ENCODE measurements around the gene FAM240A.
"Not testable (repeated sequence)": the region's sequence is repeated elsewhere in the genome, so short reads cannot be mapped to it uniquely, and the experiment has no call there.

The FAM240A gene

GRCh38 chr3:46587268-46587667, 25.1 kb upstream of the FAM240A start:
- DNase-seq: not testable (repeated sequence)

GRCh38 chr3:46593274-46593862, 19.0 kb upstream of the FAM240A start:
- DNase-seq: no peak

DNA sequence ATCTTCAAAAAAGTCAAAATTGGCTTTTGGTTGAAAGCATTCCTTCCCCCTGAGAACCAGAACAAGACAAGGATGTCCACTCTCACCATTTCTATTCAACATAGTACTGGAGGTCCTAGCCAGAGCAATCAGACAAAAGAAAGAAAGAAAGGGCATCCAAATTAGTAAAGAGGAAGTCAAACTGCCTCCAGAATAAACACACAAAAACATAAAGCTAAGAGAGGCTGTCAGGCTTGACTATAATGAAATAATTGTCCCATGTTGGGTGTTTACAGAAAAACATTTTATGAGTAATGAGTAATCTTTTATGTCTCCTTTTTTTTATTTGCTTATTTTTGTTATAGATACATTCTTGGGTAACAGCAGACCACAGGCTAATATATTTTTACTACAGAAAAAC, 18.3 kb upstream of the FAM240A start:
- DNase-seq: no peak

GRCh38 chr3:46594723-46595122, 17.6 kb upstream of the FAM240A start:
- DNase-seq: no peak

DNA sequence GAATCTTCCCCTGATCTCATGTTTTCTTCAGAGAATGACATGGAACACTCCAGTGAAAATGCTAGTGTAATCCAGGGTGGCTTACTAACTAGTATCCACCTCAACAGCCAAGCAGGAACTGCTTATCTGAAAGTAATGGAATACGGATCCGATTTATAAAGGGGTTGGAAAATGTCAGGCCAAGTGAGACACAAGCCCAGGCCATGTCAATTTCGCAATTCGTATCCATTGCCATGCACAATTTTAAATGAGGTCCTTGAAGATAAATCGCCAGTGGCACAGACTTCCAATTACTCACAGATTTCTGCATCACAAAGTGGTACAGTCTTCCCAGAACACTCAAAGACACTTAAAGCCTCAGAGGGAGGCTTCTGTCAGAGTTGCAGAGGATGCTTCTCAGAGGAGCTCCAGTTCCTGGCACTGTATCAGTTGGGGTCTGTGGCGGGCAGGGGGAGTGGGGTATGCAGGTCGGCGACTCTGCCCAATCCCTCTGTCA, 16.5 kb upstream of the FAM240A start:
- DNase-seq: no peak

GRCh38 chr3:46599590-46599989, 12.7 kb upstream of the FAM240A start:
- no peak for DNase-seq

DNA sequence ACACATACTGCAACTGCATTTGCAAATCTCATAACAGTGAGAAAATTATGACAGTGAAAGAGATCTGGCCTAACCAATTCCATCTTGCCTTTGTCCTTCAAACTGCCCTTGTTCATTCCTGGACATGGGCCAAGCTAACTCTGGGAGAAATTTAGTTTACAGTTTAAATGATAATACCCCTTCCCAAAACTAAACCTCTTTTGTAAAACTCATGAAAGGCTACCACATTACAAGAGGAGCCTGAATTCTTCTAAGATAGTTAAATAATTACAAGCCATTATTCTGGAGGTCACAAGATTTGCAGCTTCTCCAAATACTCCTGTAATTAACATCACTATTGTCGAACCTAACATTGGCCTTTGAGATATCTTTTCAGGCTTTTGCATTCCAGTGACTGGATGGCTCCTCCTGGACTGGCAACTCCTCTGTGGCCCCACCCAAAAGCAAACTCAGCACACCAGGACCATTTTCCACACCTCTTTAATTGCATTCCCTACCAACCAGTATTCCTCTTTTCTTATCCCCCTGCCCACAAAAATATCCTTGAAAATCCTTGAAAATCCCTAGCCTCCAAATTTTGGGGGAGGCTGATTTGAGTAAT, 8.8 kb upstream of the FAM240A start:
- no peak for DNase-seq

GRCh38 chr3:46604127-46604526, 8.2 kb upstream of the FAM240A start:
- no peak for DNase-seq

DNA sequence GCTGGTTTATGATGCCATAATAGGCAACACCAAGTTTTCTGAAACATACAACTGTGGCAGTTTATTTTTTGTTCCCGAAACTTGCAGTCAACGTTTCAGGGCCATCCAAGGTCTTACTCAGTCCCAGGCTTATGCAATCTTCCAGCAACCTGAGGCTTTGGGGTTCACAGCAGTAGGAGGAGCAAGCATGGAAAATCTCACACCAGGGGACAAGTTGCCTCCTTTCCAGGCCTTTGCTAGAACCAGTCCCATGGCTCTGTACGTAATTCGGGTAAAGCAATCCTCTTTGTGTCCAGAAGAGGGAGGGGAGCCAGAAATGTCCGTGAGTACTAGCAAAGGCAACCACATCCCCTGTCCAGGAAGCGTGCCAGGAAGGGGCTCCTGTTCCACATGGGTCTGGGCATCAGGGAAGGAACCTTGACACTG, 4.7 kb upstream of the FAM240A start:
- no peak for DNase-seq

- peak; percentile 17 for DNase-seq
These were observed 3.1 kb upstream of the FAM240A start for GRCh38 chr3:46609212-46609721.

GRCh38 chr3:46609944-46610722, 2.2 kb upstream of the FAM240A start:
- DNase-seq: no peak

DNA sequence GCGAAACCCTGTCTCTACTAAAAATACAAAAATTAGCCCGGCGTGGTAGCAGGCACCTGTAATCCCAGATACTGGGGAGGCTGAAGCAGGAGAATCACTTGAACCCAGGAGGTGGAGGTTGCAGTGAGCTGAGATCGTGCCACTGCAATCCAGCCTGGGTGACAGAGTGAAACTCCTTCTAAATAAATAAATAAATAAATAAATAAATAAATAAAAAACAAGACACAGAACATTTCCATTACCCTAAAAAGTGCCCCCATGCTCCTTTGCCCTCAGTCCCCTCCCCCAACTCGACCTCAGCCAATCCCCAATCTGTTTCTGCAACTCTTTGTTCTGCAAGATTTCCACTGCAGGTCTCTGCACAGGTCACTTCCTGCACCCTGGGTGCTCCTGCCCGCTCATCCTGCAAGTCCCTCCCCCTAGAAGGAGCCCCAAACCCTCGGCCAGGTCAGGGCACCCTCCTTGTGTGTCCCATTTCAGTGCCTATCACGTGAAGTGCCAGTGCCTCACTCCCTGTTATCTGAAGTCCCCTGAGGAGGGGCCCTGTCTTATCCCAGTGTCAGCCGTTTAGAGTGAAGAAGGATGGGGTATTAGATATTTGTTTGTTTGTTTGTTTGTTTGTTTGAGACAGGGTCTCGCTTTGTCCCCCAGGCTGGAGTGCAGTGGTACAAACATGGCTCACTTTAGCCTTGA, 1.1 kb downstream of the FAM240A start:
- DNase-seq: no peak

DNA sequence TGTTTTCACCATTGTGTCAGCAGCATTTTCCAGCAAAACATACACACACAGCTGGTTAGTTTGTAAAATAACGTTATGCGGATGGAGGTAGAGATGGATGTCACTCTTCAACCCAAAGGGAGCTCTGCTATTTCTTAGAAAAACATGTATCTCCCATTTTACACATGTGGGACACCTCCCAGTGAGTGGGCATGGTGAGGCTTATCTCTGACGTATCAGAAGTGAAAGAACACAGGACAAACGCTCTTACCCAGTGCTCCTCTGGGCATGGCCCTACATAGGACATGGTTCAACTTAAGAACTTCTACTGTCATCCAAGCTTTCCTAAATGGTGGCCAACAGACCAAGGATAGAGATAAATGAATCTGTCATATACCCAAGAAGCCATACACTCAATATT, 2.1 kb downstream of the FAM240A start:
- no peak for DNase-seq

DNA sequence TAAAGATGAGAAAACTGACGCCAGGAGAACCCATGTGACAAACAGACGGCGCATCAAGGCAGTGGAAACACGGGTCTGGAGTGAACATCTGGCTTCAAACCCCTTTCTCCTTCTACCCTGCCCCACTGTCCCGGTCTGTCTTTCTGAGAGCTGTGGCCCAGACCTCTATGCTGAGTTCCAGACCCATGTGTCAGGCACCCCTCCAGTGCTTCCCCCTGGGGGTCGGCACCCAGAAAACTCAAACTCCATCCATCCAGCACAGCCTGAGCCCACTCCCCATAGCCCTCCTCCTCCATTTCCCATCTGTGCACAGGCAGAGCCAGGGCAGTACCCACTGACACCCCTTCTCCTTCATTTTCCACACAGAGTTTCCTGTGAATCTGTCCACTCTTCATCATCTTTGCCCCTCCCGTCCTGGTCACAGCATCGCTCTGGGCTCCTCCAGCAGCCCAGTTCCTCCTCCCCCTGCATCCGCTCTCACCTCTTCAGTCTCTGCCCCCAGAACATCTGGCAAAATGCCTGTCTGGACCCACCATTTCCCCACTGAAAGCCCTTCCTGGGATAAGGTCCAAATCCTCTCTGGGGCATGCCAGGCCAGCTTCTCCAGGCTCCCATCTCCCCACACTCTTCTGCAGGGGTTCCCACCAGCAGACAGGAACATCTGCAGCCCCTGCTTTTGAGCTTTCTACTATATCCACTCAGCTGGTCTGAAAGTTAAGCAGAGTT, 2.9 kb downstream of the FAM240A start:
- DNase-seq: no peak

- no peak for DNase-seq
These were observed 3.7 kb downstream of the FAM240A start for GRCh38 chr3:46615976-46616375.

DNA sequence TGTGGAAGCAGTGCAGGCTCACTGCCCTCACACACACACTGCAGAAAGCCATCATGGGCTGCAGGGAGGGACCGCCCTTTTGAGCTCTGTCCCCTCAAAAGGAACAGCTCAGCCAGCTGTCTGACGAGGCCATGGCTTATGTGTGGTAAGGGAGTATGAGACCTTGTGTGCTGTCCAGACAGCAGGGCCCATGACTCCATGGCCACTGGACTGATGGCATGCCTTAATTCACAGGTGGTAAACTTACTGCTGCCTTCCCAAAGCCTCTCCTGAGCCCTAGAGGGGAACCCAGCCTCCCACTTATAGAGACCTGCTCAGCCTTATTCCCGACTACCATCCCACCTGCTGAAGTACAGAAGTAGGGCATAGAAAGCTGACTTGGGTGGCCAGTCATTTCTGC, 5.6 kb downstream of the FAM240A start:
- no peak for DNase-seq

GRCh38 chr3:46619845-46620778, 7.8 kb downstream of the FAM240A start:
- no peak for DNase-seq

GRCh38 chr3:46624533-46624932, 12.2 kb downstream of the FAM240A start:
- DNase-seq: no peak

DNA sequence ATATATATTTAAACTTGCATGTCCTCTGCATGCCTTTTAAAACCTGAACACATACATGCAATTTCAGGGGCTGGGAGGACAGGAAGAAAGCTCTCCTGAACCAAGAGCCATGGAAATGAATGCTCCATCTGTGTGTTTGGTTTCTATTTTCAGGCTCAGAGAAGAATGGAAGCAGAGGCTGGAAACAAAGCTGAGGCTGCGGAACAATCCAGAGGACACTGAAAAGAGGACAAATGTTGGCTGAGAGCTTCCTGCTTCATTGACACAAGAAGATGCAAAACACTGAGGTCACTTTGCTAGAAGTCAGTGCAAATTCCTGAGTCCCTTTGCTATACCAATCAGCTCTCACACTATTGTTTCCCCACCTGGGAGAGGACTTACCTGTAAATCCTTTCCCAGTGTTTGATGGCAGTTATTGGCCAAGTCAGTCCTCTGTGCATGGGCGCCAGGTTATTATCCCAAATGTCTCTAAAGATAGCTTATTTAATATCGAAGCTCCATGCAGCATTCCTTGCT, 12.7 kb downstream of the FAM240A start:
- DNase-seq: no peak

DNA sequence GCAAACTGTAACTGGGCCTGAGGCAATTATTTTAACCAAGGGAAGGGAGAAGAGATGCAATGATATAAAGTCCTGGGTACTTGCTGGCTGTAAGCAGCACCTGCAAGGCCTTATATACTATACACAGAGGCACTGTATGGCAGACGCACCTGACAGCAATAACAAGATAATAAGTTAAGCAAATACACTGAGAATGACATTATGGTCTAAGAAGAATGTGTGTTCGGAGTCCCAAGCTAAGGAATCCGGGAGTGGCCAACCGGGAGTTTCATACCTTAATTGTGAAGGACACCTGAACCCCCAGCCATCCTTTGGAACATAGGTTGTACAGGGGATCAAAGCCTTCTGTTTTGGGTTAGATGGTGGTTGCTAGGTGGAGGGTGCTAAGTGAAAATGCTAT, 13.7 kb downstream of the FAM240A start:
- DNase-seq: no peak

- no peak for DNase-seq
These were observed 14.8 kb downstream of the FAM240A start for GRCh38 chr3:46627078-46627477.

All from inflammatory macrophage treated with lipopolysaccharide for 4 hours (primary cell).